Measurements from ENCODE around the gene PRIMA1.

DNA sequence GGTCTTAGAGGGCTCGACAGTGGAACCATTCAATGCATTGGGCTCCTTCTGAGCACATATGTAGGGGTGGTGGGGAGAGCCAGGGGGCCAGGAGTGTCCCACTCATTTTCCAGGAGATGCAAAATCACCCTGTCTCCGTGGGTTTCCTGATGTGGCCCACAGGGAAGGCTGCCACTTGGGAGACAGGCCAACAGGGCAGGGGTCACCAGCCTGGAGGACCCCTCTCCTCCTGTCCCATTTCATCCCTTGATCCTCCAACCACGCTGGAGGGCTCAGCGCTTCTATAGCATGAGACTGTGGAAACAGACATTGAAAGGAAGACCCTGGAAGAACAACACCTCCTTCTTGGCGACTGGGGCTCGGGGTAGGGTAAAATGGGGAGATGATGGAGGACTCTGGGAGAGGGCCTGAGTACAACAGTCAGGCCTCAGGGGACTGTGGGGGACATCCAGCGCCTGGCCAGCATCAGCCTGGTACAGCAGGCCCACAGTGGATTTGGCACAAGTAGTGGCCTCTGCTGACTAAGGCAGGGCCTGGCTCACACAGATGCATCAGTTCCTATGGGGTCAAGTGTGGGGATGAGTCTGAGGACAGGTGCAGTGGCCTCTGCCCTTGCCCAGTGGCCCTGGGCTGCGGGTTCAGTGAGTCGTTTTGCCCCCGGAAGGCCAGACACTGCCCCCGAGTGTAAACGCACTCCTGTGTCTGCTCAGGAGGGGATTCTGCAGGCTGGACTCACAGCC is 68.0 kb downstream of the PRIMA1 start:
- no peak for TF ChIP-seq POLR2A (IDR thresholded peaks at IDR 0.05)
- TF ChIP-seq POLR2AphosphoS5 (IDR thresholded peaks at IDR 0.05) = no peak
